LoVo (cell line): ENCODE data around the gene STON2.

Experiments
- DNase-seq: peaks from one replicate; pipeline ENCODE4 v3.0.0-alpha.2; 2016; ENCODE audit warnings: low spot score

Gene STON2

GRCh38 chr14:81331229-81332021, 68.7 kb downstream of the STON2 start:
- DNase-seq, result no peak

- DNase-seq, result no peak
Measured at GRCh38 chr14:81330619-81331122, 69.5 kb downstream of the STON2 start.

GRCh38 chr14:81329640-81330381, 70.3 kb downstream of the STON2 start:
- DNase-seq, result no peak

GRCh38 chr14:81326451-81326850, 73.7 kb downstream of the STON2 start:
- no peak for DNase-seq

- DNase-seq, result peak; percentile 86
Measured at GRCh38 chr14:81324011-81324410, 76.1 kb downstream of the STON2 start.

- DNase-seq, result no peak
Measured at GRCh38 chr14:81323093-81323492, 77.0 kb downstream of the STON2 start.

- no peak for DNase-seq
Measured at GRCh38 chr14:81319946-81320345, 80.2 kb downstream of the STON2 start.

- no peak for DNase-seq
Measured at GRCh38 chr14:81319314-81319713, 80.8 kb downstream of the STON2 start.

- no peak for DNase-seq
Measured at GRCh38 chr14:81315341-81315740, 84.8 kb downstream of the STON2 start.

- DNase-seq, result no peak
Measured at GRCh38 chr14:81314443-81315175, 85.5 kb downstream of the STON2 start.

- no peak for DNase-seq
Measured at GRCh38 chr14:81313775-81314429, 86.2 kb downstream of the STON2 start.

- DNase-seq, result no peak
Measured at GRCh38 chr14:81313200-81313599, 86.9 kb downstream of the STON2 start.

GRCh38 chr14:81312289-81312876, 87.7 kb downstream of the STON2 start:
- DNase-seq, result no peak

GRCh38 chr14:81311778-81312177, 88.3 kb downstream of the STON2 start:
- DNase-seq, result no peak

GRCh38 chr14:81311141-81311540, 89.0 kb downstream of the STON2 start:
- DNase-seq, result no peak

GRCh38 chr14:81310606-81311005, 89.5 kb downstream of the STON2 start:
- no peak for DNase-seq

- DNase-seq, result no peak
Measured at GRCh38 chr14:81309511-81309910, 90.6 kb downstream of the STON2 start.

GRCh38 chr14:81305743-81306142, 94.4 kb downstream of the STON2 start:
- no peak for DNase-seq

- DNase-seq, result no peak
Measured at GRCh38 chr14:81305065-81305464, 95.1 kb downstream of the STON2 start.

- peak; percentile 93 for DNase-seq
Measured at GRCh38 chr14:81303258-81303935, 96.7 kb downstream of the STON2 start.

- no peak for DNase-seq
Measured at GRCh38 chr14:81302638-81303037, 97.5 kb downstream of the STON2 start.
